ENCODE data around the gene SLC1A2. TPM values are rescaled to one million over a fixed set of nuclear protein-coding genes. Genes with fewer than 3 reads are reported as not detected.

SLC1A2 gene
- total RNA-seq, 3 donors from 2014 or later, result 0.03 to 0.13 (median 0.05) TPM

Other genes with a start within 250 kb of the SLC1A2 start
- not detected for gene PAMR1, start 106.1 kb upstream of the SLC1A2 start, total RNA-seq
- 1 to 10 TPM; 1.5 to 2.7 (median 1.6) TPM for gene FJX1, start 198.9 kb upstream of the SLC1A2 start, total RNA-seq
- 10 to 100 TPM; 38.6 to 48.5 (median 45.3) TPM for gene TRIM44, start 243.2 kb upstream of the SLC1A2 start, total RNA-seq

Measured in activated T-cell treated with anti-CD3 and anti-CD28 coated beads, Interleukin-2, amount 50 U/mL, for 4 hours (primary cell).